GM19238 (cell line): ENCODE measurements around the gene CRABP2.

ENCODE experiments used
- DNase-seq: peaks from one replicate; pipeline ENCODE4 v3.0.0; 2011; ENCODE audit warnings: low spot score; ENCODE audit not compliant: insufficient read length

Gene CRABP2

GRCh38 chr1:156709757-156710489 is 4.5 kb upstream of the CRABP2 start:
- no peak for DNase-seq

GRCh38 chr1:156709031-156709430 is 3.6 kb upstream of the CRABP2 start:
- no peak for DNase-seq

DNA sequence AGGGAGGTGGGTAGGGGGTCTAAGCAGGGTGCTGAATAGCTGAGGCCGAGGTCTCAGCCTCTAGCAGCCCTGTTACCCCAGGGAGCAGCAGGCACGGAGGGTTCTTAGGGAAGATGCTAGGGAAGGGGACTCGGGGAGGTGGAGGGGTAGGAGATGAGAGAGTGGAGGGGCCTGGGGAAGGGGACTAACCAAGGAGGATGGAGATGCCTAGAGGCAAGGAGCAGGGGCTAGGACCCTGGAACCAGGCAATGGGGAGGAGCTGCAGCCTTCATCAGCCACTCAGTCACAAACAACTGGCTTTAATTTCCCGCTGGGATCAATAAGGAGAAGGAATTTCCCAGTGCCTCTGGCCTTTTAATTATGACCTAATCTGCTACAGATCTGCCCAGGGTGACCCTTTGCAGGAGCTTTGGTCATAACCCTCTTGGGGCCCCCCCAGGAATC is 2.9 kb upstream of the CRABP2 start:
- no peak for DNase-seq

GRCh38 chr1:156707417-156708217 is 2.2 kb upstream of the CRABP2 start:
- DNase-seq = no peak

DNA sequence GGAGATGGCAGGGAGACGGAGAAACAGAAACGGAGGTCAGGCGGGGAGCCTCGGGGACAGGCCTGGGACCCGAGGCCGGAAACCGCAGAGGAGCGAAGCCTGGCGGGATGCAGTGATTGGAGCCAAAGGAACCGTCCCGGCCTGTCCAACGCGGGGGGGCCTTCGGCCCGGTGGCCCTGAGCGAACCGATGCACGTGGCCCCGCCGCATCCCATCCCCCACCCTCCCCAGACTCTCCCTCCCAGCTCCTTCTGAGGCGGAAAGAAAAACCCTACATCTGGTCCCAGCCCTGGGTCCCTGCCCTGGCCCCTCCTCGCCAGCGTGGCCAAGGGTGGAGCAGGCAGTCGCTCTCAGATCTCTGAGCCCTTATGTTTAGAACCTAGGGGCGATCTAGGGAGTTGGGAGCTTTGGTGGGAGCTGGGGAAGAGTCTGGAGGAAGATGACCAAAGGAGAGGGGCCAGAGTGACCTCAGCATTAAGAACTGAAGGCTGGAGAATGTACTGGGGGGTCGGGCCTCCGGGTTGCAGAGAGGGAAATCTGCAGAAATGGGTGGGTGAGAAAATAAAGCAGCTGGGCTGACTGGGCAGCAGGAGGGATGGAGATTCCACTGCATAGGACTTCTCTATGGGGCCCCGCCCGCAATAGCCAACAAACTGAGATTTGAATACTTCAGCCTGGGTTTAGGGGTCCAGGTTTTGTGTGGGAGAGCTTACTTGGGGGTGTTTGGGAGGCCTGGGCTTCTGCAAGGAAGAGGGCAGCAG is 1.5 kb upstream of the CRABP2 start:
- no peak for DNase-seq

GRCh38 chr1:156705918-156706656 is 704 bp upstream of the CRABP2 start:
- DNase-seq = peak; percentile 57

GRCh38 chr1:156704930-156705320 is 458 bp downstream of the CRABP2 start:
- DNase-seq = no peak

DNA sequence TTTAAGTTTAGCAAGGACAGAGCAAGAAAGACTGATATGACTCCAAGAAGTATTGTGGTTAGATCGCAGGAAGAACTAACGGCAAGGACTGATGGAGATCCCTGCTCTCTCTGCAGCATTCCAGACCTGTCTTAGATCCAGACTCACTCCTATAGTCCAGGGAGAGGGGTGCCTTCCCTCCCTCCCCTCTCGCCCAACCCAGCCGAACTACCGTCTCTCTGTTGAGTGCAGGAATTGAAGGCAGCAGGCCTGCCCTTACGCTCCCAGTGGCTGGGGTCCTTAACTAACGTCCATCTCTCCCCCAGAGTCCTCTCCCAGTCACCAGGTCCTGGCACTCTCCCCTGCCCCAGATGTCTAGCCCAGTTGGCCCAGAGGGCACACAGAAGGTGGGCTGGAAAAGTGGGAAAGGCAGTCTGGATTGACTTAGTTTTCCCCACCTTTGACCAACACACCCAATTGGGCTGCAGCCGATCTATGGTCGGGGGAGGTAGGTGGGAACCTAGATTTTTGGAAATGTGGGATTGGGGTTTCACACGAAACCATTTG is 1.1 kb downstream of the CRABP2 start:
- DNase-seq = no peak

DNA sequence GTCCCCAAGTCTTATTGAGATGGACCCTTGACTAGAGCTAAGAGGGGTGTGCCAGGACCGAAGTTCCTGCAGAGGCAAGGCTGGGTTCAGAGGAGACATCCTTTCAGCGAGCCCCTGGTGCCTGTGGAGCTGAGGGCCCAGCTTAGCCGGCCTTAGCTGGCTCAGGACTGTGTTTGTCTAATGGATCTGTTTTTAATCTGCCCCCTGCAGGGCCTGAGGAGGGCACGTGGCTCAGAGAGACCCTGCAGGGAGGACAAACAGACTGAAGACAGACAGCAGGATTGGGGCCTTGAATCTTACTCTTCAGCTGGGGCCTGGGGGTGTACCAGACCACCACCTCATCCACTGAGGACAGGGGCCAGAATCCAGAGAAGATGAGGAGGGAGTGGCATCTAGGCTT is 1.6 kb downstream of the CRABP2 start:
- DNase-seq = no peak

- DNase-seq = no peak
Observed at GRCh38 chr1:156703336-156703735, 2.0 kb downstream of the CRABP2 start.

DNA sequence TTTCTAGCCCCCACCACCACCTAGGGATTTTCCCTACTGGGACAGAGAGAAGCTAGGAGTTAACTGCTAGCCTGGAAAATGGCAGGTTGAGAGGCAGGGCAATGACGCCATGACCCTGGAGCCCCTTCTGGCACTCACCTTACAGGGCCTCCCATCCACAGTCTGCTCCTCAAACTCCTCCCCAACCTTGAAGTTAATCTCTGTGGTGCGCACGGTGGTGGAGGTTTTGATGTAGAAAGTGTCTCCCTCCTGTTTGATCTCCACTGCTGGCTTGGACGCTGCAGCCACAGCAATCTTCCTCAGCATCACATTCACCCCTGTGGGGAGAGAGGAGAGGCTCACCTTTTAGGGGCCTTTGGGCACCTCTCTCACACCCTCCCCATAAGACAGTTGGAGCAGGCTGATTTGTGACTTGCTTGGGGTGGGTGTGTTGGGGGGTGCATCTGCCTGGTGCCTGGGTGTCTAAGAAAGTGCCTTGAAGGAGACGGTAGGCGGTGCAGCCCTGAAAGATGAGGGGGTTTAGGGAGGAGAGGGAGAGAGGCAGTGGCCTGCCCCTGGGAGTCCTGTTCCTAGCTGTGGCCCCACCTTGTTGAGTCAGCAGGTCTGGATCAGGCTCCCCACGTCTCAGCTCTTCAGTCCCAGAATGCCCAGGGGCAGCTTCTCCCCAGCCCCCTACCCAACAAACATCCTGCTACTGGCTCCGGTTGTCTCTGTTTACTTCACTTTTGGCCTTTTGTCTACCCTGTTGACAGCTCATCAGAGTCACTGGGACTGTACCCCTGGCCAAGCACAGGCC is 4.4 kb downstream of the CRABP2 start:
- DNase-seq = no peak

GRCh38 chr1:156698995-156699394 is 6.4 kb downstream of the CRABP2 start:
- DNase-seq = no peak

DNA sequence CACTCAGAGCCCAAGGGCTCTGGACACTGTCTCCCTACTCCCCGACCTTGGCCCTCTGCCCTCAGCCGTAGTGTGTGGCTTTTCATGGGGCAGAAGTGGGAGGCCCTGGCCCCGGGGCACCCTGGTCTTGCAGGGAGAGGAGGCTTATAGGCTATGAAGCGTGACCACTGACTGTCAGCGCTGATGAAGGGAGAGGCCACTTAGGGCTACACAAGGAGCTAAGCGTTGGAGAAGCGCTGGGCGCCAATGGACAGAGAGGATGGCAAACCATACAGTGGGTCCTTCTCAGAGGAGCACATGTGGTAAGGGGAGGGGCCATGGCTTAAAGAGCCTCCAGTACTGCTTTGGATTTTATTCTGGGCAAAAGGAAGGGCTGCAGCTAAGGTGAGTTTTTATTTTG is 7.9 kb downstream of the CRABP2 start:
- DNase-seq = no peak

DNA sequence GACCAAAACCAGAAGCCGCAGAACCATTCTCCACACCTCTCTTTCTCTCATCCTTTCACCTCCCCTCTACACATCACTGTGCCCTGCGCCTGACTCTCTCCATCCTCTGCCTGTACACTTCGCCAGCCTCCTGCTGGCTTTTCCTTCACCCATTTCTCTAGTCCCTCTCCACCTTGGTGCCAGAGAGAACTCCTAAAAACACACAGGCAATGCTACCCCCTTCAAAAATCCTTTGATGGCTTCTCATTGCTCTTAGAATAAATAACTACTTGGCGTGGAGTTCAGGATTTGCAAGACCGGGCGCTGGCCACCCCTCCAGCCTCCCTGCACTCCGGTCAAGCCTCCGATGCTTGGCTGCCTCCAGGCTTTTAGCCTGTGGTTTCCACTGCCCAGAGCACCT is 8.6 kb downstream of the CRABP2 start:
- no peak for DNase-seq

DNA sequence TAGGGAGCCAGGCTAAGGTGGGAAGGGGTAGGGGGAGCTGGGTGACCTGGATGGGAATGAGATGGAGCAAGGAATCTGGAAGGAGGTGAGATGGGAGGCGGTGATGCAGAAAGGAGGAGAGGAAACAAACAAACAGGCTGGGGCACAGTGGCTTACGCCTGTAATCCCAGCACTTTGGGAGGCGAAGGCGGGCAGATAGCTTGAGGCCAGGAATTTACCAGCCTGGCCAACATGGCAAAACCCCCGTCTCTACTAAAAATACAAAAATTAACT is 10.8 kb downstream of the CRABP2 start:
- DNase-seq = no peak

DNA sequence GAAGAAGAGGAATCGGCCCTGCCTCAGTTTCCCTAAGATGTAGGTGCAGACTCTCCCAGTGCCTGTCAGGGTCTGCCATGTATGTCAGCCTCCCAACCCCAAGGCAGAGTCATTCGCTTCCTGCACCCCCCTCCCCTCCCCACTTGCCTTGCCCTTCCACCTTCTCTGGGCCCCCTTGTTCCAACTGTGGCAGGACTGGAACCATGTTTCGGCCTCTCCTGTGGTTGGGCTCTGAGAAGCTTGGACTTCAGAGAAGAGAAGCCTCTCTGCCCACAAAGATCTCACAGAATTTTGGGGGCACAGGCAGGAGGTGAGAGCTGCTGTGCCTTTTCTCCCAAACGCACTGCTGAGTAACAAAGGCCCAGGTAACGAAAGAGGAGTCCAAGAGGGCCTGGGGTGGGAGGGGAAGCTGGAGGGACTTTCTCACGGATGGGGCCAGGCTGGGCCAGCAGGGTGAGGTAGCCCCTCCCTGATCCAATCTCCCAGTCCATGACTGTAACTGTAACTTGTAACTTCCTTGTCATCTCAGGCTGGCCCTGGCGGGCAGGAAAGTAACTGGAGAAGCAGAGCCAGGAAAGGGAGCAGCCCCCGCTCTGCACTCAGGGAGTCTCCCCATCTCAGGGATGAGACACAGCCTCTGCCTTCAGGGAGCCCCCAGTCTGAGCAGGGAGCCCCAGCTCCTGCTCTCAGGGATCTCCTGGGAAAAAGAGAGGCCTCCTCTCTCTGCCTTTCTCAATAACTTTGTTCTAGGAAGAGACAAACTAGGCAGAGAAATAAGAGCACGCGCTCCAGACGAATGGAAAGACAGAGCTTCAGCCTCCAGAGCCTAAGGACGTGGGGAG is 11.3 kb downstream of the CRABP2 start:
- DNase-seq = no peak

DNA sequence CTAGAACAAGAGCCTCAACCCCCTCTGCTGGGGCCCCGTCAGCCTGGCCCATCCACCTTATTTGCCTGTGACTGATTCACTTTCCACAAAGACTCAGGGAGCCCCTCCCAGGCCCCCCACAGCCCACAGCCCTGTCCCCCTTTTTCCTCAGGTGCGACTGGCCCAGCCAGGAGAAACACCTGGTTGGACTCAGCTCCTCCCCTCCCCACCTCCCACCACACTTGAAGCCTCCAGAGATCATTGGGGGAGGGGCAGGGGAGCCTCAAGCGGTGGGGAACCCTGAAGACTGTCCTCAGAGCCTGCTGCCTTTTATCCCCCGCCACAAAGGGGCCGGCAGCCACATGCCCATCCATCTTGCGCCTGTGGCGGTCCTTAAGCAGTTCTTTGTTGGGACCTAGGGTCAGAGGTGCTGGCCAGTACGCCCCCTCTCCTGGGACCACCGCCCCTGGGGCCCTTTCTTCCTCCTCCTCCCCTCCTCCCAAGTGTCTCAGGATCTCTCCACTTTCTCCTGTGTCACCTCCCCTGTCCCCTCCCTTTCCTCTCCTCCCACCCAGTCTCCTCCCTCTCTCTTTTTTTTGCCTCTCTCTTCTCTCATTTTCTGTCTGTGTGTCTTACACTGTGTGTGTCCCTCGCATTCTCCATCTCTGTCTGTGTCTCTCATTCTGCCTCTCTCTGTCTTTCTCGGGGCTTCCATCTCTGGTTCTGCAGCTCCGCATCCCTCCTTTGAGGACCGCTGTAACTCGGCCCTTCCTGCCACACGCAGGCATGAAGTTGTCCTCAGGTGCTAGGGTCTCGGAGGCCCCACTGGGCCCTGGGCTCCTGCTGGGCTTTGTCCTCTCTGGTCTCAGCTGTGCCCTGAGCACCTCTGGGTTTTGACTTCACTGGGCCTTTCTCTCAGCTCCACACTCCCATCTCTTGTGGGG is 12.2 kb downstream of the CRABP2 start:
- no peak for DNase-seq

- no peak for DNase-seq
Observed at GRCh38 chr1:156692441-156692924, 12.9 kb downstream of the CRABP2 start.
